Muscle of leg (tissue), 11 donors: ENCODE measurements around the gene ST8SIA5. TPM values are rescaled to one million over a fixed set of nuclear protein-coding genes. Genes with fewer than 3 reads are reported as not detected.

Experiments
- DNase-seq: peaks from one replicate; pipeline ENCODE4 v3.0.0; 2013
- H3K27ac ChIP-seq: one replicate; pipeline ENCODE4 v1.5.1; 2013; ENCODE audit warnings: mild to moderate bottlenecking, low read length, control low read depth
- H3K27me3 ChIP-seq: one replicate; pipeline ENCODE4 v1.6.1; 2013; ENCODE audit warnings: low read length; ENCODE audit not compliant: control insufficient read depth, insufficient read depth
- H3K36me3 ChIP-seq: one replicate; pipeline ENCODE4 v1.6.1; 2013; ENCODE audit warnings: low read length; ENCODE audit not compliant: control insufficient read depth, insufficient read depth
- H3K4me1 ChIP-seq: one replicate; pipeline ENCODE4 v1.6.1; 2013; ENCODE audit warnings: low read length; ENCODE audit not compliant: control insufficient read depth, insufficient read depth
- H3K4me3 ChIP-seq: one replicate; pipeline ENCODE4 v1.5.1; 2013; ENCODE audit warnings: low read length, control low read depth
- H3K9me3 ChIP-seq: replicated peaks from 2 replicates; pipeline ENCODE4 v1.6.1; 2013; ENCODE audit warnings: low read depth, low read length; ENCODE audit not compliant: control insufficient read depth
- WGBS: methylation state at CpG from one replicate; pipeline ENCODE4 v1.1.5; 2013; ENCODE audit warnings: missing lambda C conversion rate; ENCODE audit not compliant: insufficient coverage; 5-methylcytosine and 5-hydroxymethylcytosine counted together
- polyA plus RNA-seq, 8 donors: library from polyadenylated mRNA; unstranded; fragments of 120-200 nt; gene quantifications; one replicate each; pipeline versions ENCODE4 v1.2.1 to v1.2.3, GENCODE V29; 2013; ENCODE audit warnings: inconsistent platforms in 1 of 8, low replicate concordance in 1 of 8; ENCODE audit not compliant: insufficient read length in 8 of 8, insufficient read depth in 1 of 8
- total RNA-seq: library from RNA; stranded (reverse); fragments of 120-200 nt; gene quantifications from one replicate; pipeline ENCODE4 v1.2.4, GENCODE V29; 2013

Gene ST8SIA5
- total and polyA plus RNA-seq, 9 donors, result 1.0 to 5.2 (median 4.3) TPM

DNA sequence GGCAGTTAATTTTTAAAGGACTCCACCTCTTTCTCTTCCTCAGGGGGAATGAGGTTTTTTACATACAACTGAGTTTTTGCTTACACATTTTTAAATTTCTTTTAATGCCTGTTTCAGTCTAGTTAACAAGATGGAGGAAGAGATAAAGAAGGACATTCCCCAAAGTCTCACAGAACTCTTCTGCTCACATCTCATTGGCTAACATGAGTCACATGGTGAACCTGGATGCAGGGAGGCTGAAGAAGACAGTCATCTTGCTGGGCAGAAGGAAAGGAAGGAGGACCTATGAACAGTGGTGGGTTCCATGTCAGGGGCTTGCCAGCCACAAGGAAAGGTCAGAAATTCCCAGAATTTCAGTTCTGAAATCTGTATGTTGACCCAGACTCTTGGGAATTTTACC, 10.4 kb upstream of the ST8SIA5 start:
- Histone ChIP-seq H3K4me3 (no peak overlapping the region), H3K9me3 (no peaks in the 10 kb centered on the region), H3K36me3 (no peaks in the 10 kb centered on the region), H3K4me1 (peaks cover 16% of the 10 kb centered on the region), H3K27me3 (peaks cover 5% of the 10 kb centered on the region), H3K27ac (no peak overlapping the region)
- DNase-seq, result no peak

DNA sequence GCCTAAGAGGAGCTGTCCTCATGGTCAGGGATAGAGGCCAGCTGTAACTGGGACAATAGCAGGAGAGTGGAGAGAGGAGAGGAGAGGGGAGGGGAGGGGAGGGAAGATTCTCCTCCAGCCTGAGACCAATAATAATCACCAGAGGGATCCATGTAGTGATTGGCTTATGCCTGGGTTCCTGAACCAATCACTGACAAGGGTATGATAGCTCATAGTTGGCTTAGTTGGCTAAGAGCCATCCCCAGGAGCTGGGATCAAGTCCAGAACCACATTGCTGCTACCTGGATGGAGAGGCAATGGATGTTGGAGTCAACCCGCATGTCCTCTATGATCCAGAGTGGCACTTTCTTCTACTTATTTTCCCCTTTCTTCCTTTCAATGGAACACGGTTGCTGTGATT, 7.7 kb upstream of the ST8SIA5 start:
- Histone ChIP-seq H3K36me3 (no peaks in the 10 kb centered on the region), H3K4me3 (no peak overlapping the region), H3K9me3 (no peaks in the 10 kb centered on the region), H3K27ac (no peak overlapping the region), H3K4me1 (peaks cover 16% of the 10 kb centered on the region), H3K27me3 (peaks cover 11% of the 10 kb centered on the region)
- no CpG with 5 or more reads among the region's 2 CpGs for WGBS
- no peak for DNase-seq

- H3K27ac ChIP-seq, result no peak overlapping the region
- H3K9me3 ChIP-seq, result no peaks in the 10 kb centered on the region
- H3K36me3 ChIP-seq, result no peaks in the 10 kb centered on the region
- DNase-seq, result peak; percentile 55
- H3K4me1 ChIP-seq, result peaks cover 8% of the 10 kb centered on the region
- no peak overlapping the region for H3K4me3 ChIP-seq
- WGBS, result no CpG with 5 or more reads among the region's 2 CpGs
- peaks cover 35% of the 10 kb centered on the region for H3K27me3 ChIP-seq
Observed at GRCh38 chr18:46761059-46761769, 4.4 kb upstream of the ST8SIA5 start.

- peaks cover 48% of the 10 kb centered on the region for H3K27me3 ChIP-seq
- WGBS, result 19% methylated on average over 6 of the region's 6 CpGs
Observed at GRCh38 chr18:46759890-46760289, 3.0 kb upstream of the ST8SIA5 start.

DNA sequence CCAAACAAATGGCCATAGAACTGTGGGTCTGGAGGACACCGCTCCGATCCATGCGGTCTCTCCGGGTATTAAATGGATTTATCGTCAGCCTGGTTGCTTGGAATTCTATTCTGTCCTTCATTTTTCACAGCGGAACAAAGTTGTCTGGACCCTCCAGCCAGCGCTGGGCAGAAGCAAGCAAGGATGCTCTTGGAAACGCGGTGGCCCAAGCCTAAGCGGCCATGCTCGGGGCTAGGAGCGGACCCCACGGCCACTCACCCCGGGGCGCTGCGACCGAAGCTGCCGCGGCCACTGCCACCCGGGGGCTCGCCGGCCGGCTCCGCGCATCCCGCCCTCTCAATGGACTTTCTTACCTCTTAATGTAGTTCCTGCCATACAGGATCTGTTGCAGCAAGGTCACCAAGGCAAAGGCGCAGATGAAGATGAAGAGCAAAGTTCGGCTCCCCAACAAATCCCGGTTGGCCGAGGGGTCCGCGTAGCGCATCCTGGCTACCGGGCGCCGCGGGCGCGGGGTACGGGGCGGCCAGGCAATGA, 761 bp downstream of the ST8SIA5 start:
- Histone ChIP-seq H3K4me1 (peaks cover 20% of the 10 kb centered on the region), H3K9me3 (no peaks in the 10 kb centered on the region), H3K27ac (no peak overlapping the region), H3K4me3 (peak overlapping the region; percentile 35), H3K36me3 (no peaks in the 10 kb centered on the region), H3K27me3 (peaks cover 62% of the 10 kb centered on the region)
- WGBS, result under 1% methylated on average over 39 of the region's 41 CpGs
- no peak for DNase-seq

More at GRCh38 chr18:46759890-46760289, 3.0 kb upstream of the ST8SIA5 start:
- no peak overlapping the region for H3K27ac ChIP-seq
- H3K4me1 ChIP-seq, result peaks cover 15% of the 10 kb centered on the region
- DNase-seq, result peak; percentile 21
- H3K9me3 ChIP-seq, result no peaks in the 10 kb centered on the region
- no peak overlapping the region for H3K4me3 ChIP-seq
- no peaks in the 10 kb centered on the region for H3K36me3 ChIP-seq

DNA sequence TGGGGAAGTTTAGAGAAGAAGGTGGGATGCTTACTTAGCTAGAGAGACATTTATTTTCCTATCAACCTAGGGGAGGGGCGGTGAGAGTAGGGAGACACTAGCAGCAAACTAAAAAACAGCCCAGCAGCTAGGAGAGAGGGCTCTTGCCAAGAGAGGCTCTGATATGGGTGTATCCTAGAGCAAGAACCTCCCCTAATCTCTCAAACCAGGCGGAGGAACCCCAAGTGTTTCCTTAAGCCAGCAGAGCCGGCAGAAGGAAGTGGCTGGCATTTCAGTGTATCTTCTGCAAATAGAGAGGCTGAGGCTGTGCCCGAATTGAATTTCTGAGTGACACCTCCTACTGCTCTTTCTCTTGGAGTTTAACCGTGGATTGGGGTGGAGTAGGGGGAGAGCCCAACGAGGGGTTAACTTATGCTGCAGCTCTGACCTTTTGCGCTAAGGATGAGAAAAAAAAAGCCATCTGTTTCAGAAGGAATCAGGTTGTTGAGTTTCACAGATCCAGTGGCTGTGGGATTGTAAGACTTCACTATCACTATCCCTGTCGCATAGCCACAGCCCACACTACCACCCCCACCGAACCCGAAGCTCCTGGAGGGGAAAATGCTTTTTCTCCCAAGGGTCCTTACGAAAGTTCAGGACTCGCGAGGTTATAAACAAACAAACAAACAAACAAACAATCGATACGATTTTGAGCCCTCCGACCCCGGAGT, 1.4 kb downstream of the ST8SIA5 start:
- Histone ChIP-seq H3K36me3 (no peaks in the 10 kb centered on the region), H3K9me3 (no peaks in the 10 kb centered on the region), H3K4me1 (peaks cover 20% of the 10 kb centered on the region), H3K27me3 (peaks cover 65% of the 10 kb centered on the region), H3K27ac (peak overlapping the region; percentile 4), H3K4me3 (peak overlapping the region; percentile 11)
- no peak for DNase-seq
- 11% methylated on average over 8 of the region's 17 CpGs for WGBS

DNA sequence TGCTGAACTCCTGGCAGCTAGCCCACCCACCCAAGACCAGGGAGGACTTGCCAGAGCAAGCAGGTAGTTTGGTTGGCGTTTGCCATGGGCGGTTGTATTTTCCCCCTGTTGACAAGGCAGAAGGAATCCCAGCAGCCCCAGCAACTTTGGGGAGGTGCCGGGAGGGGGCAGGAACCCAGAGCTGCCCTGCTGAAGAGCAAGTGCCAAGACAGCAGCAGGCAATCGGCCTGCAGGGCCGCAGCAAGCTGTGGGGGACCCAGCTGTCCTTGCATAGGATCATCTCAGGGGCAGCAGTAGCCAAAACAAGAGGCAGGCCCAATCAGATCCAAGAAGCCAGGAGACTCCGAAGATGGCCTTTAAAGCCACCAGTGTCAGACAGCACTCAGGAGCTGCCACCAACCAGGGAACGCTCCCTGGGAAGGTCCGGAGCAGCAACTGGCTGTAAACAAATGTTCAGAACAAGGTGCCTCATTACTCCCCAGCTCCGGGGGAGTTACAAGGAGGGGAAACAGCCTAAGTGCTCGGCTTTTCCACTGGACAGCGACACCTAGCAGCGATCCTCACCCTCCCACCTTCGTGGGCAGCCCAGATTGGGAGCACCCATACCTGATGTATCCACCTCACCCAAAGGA, 2.1 kb downstream of the ST8SIA5 start:
- 51% methylated on average over 9 of the region's 13 CpGs for WGBS
- Histone ChIP-seq H3K4me3 (no peak overlapping the region), H3K27ac (peak overlapping the region; percentile 4), H3K27me3 (peaks cover 61% of the 10 kb centered on the region), H3K9me3 (no peaks in the 10 kb centered on the region), H3K4me1 (peaks cover 20% of the 10 kb centered on the region), H3K36me3 (no peaks in the 10 kb centered on the region)
- peak; percentile 43 for DNase-seq

- Histone ChIP-seq H3K36me3 (no peaks in the 10 kb centered on the region), H3K9me3 (no peaks in the 10 kb centered on the region), H3K4me3 (no peak overlapping the region), H3K27ac (no peak overlapping the region), H3K4me1 (peaks cover 20% of the 10 kb centered on the region), H3K27me3 (peaks cover 60% of the 10 kb centered on the region)
- no CpG with 5 or more reads among the region's 3 CpGs for WGBS
- DNase-seq, result no peak
Observed at GRCh38 chr18:46754188-46754587, 2.7 kb downstream of the ST8SIA5 start.

- H3K4me3 ChIP-seq, result no peak overlapping the region
- H3K9me3 ChIP-seq, result no peaks in the 10 kb centered on the region
- no peak for DNase-seq
- H3K27ac ChIP-seq, result no peak overlapping the region
- WGBS, result 83% methylated on average over 8 of the region's 8 CpGs
- peaks cover 43% of the 10 kb centered on the region for H3K27me3 ChIP-seq
- no peaks in the 10 kb centered on the region for H3K36me3 ChIP-seq
- H3K4me1 ChIP-seq, result peaks cover 13% of the 10 kb centered on the region
Observed at GRCh38 chr18:46751882-46752281, 5.0 kb downstream of the ST8SIA5 start.

DNA sequence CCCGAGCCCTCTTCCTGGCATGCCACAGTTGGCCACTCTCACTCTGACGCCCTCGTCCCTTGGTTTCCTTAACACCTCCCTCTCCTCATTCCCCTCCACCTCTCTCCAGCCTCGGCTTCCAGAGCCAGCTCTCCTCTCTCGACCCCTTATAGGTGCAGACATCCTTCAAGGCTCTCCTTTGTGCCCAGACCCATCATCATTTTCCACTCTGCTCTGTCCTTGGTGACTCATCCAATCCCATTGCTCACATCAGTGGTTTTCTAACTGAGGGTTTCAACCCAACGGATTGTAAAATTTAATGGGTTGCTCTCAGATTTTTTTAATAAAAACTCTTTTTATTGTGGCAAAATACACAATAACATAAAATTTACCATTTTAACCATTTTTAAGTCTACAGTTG, 6.2 kb downstream of the ST8SIA5 start:
- DNase-seq, result no peak
- 76% methylated on average over 5 of the region's 6 CpGs for WGBS

More for the DNA sequence above, 6.2 kb downstream of the ST8SIA5 start:
- H3K4me3 ChIP-seq, result no peak overlapping the region
- no peaks in the 10 kb centered on the region for H3K9me3 ChIP-seq
- H3K27me3 ChIP-seq, result peaks cover 30% of the 10 kb centered on the region
- no peaks in the 10 kb centered on the region for H3K36me3 ChIP-seq
- peaks cover 13% of the 10 kb centered on the region for H3K4me1 ChIP-seq
- H3K27ac ChIP-seq, result no peak overlapping the region
